ENCODE measurements around the gene SRRM1. TPM values are rescaled to one million over a fixed set of nuclear protein-coding genes. Genes with fewer than 3 reads are reported as not detected.
A peak's percentile ranks its signal among the peaks of the same experiment; 100 is the strongest.

SRRM1 gene, protein sequence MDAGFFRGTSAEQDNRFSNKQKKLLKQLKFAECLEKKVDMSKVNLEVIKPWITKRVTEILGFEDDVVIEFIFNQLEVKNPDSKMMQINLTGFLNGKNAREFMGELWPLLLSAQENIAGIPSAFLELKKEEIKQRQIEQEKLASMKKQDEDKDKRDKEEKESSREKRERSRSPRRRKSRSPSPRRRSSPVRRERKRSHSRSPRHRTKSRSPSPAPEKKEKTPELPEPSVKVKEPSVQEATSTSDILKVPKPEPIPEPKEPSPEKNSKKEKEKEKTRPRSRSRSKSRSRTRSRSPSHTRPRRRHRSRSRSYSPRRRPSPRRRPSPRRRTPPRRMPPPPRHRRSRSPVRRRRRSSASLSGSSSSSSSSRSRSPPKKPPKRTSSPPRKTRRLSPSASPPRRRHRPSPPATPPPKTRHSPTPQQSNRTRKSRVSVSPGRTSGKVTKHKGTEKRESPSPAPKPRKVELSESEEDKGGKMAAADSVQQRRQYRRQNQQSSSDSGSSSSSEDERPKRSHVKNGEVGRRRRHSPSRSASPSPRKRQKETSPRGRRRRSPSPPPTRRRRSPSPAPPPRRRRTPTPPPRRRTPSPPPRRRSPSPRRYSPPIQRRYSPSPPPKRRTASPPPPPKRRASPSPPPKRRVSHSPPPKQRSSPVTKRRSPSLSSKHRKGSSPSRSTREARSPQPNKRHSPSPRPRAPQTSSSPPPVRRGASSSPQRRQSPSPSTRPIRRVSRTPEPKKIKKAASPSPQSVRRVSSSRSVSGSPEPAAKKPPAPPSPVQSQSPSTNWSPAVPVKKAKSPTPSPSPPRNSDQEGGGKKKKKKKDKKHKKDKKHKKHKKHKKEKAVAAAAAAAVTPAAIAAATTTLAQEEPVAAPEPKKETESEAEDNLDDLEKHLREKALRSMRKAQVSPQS
- total RNA-seq: 100 to 1,000 TPM in 3 of 4 donors, 10 to 100 TPM in 1; 89.6 to 137 (median 120) TPM

DNA sequence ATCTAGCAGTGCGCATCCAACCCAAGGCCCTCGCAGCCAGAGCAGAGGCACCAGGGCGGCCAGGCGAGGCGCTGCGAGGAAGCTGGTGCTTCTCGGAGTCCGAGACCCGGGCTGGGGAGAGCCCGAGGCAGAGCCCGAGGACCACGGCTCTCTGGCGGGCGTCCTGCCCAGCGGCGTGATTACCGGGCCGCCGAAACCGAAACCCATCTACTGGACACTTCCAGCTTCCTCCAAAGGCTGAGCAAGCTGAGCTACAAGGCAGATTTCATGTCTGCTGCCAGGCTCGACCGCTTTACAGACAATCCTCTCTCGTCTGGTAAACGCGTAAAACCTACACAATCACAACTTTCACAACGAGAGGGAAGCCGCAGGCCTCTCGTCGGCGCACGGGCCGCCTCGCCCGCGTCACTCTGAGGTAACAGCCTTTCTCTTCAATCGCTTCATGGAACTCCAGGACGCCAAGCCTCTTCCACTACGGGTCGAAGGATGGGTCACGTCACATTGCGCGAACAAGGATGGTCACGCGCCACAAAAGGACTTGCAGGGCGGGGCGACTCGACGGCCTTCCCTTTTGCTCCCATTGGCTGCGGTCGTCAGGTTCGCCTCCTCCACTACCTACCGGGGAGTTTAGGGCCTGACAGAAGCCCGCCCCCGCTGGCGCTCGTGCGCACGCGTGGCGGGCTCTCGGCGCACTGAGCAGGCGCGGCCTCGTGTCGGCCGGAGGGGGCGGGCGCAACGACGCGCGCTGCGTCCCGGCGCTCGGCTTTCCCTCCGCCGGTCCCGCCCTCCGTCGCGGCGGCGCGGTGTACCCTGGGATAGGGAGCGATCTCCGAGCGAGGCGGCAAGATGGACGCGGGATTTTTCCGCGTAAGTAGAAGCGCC is at the start of gene SRRM1:
TSS of gene SRRM1 (plus strand) at position 822 of the 882 bp plus-strand sequence. CDS start at position 847, 25 bp downstream.
- intact Hi-C loops (cut with DNase I): no loop called here
- 0% methylated on average over 7 to 22 of the region's 95 CpGs for WGBS, 2 donors
- Histone ChIP-seq H3K4me3 (replicated peaks in 1 of 3) (peak within 1 kb of the TSS; percentile 56 to 98 (median 81)), H3K9me3 (no peaks in the 10 kb centered on the region), H3K36me3 (peaks cover 17% of the 10 kb centered on the region in 2 donors), H3K4me1 (peaks cover 14 to 26% of the 10 kb centered on the region in 2 donors), H3K27me3 (no peaks in the 10 kb centered on the region), H3K27ac (peak within 1 kb of the TSS; percentile 94 to 99 (median 99))
- DNase-seq: peak; percentile 100
- peak; percentile 98 to 99 for TF ChIP-seq POLR2A (IDR thresholded peaks at IDR 0.05)
- TF ChIP-seq, protein P1, sequence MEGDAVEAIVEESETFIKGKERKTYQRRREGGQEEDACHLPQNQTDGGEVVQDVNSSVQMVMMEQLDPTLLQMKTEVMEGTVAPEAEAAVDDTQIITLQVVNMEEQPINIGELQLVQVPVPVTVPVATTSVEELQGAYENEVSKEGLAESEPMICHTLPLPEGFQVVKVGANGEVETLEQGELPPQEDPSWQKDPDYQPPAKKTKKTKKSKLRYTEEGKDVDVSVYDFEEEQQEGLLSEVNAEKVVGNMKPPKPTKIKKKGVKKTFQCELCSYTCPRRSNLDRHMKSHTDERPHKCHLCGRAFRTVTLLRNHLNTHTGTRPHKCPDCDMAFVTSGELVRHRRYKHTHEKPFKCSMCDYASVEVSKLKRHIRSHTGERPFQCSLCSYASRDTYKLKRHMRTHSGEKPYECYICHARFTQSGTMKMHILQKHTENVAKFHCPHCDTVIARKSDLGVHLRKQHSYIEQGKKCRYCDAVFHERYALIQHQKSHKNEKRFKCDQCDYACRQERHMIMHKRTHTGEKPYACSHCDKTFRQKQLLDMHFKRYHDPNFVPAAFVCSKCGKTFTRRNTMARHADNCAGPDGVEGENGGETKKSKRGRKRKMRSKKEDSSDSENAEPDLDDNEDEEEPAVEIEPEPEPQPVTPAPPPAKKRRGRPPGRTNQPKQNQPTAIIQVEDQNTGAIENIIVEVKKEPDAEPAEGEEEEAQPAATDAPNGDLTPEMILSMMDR (IDR thresholded peaks at IDR 0.05): peak in 1 of 6 experiments; percentile 13

DNA sequence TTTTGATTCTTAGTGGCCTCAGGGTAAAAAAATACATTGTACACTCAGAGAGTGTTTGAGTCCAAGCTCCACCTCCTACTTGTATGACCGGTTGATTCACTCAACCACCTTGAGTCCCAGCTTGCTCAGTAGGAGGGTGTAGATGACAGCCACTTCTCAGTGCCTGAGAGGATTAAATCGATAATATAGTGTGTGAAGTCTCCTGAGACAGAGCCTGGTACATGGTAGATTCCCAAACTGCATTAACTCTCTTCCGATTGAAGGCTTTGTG is 48.8 kb upstream of the SRRM1 start:
- Histone ChIP-seq H3K36me3 (no peaks in the 10 kb centered on the region), H3K27ac (no peak overlapping the region), H3K27me3 (no peaks in the 10 kb centered on the region), H3K4me3 (replicated peaks in 1 of 3) (no peak overlapping the region), H3K4me1 (peaks cover 0 to 6% of the 10 kb centered on the region in 2 donors), H3K9me3 (no peaks in the 10 kb centered on the region)
- intact Hi-C loops (cut with DNase I): no loop called here
- WGBS, 2 donors: 33 to 40% methylated on average over 3 of the region's 3 CpGs
- DNase-seq: peak in 1 of 2 donors; percentile 25
- TF ChIP-seq POLR2A (IDR thresholded peaks at IDR 0.05): no peak
- TF ChIP-seq, protein P1 (IDR thresholded peaks at IDR 0.05): no peak

DNA sequence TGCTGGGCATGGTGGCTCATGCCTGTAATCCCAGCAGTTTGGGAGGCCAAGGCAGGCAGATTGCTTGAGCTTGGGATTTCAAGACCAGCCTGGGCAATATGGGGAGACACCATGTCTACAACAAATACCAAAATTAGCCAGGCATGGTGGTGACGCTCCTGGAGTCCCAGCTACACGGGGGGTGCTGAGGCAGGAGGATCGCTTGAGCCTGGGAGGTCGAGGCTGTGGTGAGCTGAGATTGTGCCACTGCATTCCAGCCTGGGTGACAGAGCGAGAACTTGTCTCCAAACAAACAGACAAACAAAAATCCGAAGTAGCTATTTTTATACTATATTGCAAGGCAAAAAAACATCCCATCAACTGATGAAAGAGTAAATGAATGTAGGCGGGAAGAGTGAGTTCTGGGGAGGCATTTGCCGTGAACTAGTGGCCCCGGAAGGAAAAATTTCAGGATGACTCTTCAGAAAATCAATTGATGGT is 46.7 kb upstream of the SRRM1 start:
- no peaks in the 10 kb centered on the region for H3K36me3 ChIP-seq
- 85 to 90% methylated on average over 9 of the region's 9 CpGs for WGBS, 2 donors
- H3K27ac ChIP-seq: no peak overlapping the region
- H3K9me3 ChIP-seq: no peaks in the 10 kb centered on the region
- TF ChIP-seq POLR2A (IDR thresholded peaks at IDR 0.05): no peak
- TF ChIP-seq, protein P1 (IDR thresholded peaks at IDR 0.05): no peak
- peaks cover 0 to 6% of the 10 kb centered on the region in 2 donors for H3K4me1 ChIP-seq
- H3K27me3 ChIP-seq: no peaks in the 10 kb centered on the region
- DNase-seq: no peak
- intact Hi-C loops (cut with DNase I): no loop called here
- H3K4me3 ChIP-seq (replicated peaks in 1 of 3): no peak overlapping the region

DNA sequence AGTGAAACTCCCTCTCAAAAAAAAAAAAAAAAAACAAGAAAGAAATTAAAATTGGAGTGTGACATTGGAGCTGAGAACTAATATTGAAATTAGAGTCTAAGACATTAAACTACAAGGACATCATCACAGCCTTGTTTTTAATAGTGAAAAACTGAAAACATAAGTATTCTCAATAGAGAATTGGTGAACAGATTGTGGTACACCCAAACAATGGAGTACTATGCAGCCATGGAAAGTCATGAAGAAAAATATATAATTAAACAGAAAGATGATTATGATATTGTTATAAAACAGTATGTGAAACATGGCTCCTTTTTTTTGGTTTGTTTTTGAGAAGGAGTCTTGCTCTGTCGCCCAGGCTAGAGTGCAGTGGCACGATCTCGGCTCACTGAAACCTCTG is 43.8 kb upstream of the SRRM1 start:
- TF ChIP-seq, protein P1 (IDR thresholded peaks at IDR 0.05): no peak
- TF ChIP-seq POLR2A (IDR thresholded peaks at IDR 0.05): no peak
- intact Hi-C loops (cut with DNase I): no loop called here
- Histone ChIP-seq H3K4me1 (peaks cover 0 to 3% of the 10 kb centered on the region in 2 donors), H3K27me3 (no peaks in the 10 kb centered on the region), H3K36me3 (no peaks in the 10 kb centered on the region), H3K27ac (no peak overlapping the region), H3K9me3 (no peaks in the 10 kb centered on the region), H3K4me3 (replicated peaks in 1 of 3) (no peak overlapping the region)
- 93 to 96% methylated on average over 3 of the region's 3 CpGs for WGBS, 2 donors
- DNase-seq: no peak
